ENCODE results near the gene SH2D7.

Gene SH2D7

GRCh38 chr15:78101423-78102105 is 9.2 kb downstream of the SH2D7 start:
- TF ChIP-seq CTCF (conservative IDR thresholded peaks at IDR 0.05), result no peak
- peak overlapping the region; percentile 10; the same call in 1 of the 2 replicates for H3K27ac ChIP-seq

GRCh38 chr15:78102211-78102610 is 9.8 kb downstream of the SH2D7 start:
- H3K27ac ChIP-seq, result no peak overlapping the region
- TF ChIP-seq CTCF (conservative IDR thresholded peaks at IDR 0.05), result no peak

GRCh38 chr15:78102741-78103140 is 10.4 kb downstream of the SH2D7 start:
- no peak overlapping the region for H3K27ac ChIP-seq
- no peak for TF ChIP-seq CTCF (conservative IDR thresholded peaks at IDR 0.05)

- H3K27ac ChIP-seq, result no peak overlapping the region
- TF ChIP-seq CTCF (conservative IDR thresholded peaks at IDR 0.05), result no peak
Observed at GRCh38 chr15:78103406-78104118, 11.2 kb downstream of the SH2D7 start.

- TF ChIP-seq CTCF (conservative IDR thresholded peaks at IDR 0.05), result no peak
- no peak overlapping the region for H3K27ac ChIP-seq
Observed at GRCh38 chr15:78104119-78104479, 11.7 kb downstream of the SH2D7 start.

- TF ChIP-seq CTCF (conservative IDR thresholded peaks at IDR 0.05), result no peak
- H3K27ac ChIP-seq, result no peak overlapping the region
Observed at GRCh38 chr15:78104566-78105475, 12.5 kb downstream of the SH2D7 start.

Data from VCaP (cell line).